HEK293T (cell line): Measurements from ENCODE around the gene GABRG3.

Experiments
- CTCF ChIA-PET: fragments of 350-600 bp; formaldehyde crosslinking; extraction: SDS; loops from one replicate; lab custom pipeline; 2021; ENCODE audit warnings: antibody characterized with exemption, inconsistent platforms; lab: Yijun Ruan, JAX
- POLR2A ChIA-PET: fragments of 350-600 bp; formaldehyde crosslinking; extraction: SDS; loops from one replicate; lab custom pipeline; 2020; ENCODE audit warnings: antibody characterized with exemption, inconsistent platforms; lab: Yijun Ruan, JAX
- DNase-seq: peaks from one replicate; pipeline ENCODE4 v3.0.0; 2012; ENCODE audit warnings: mixed read lengths; ENCODE audit errors: extremely low spot score
- ARNT ChIP-seq: fragments of 450-650 bp; IDR thresholded peaks from 2 replicates; pipeline ENCODE4 v1.6.1; 2017; ENCODE audit warnings: mild to moderate bottlenecking
- BHLHE40 ChIP-seq: fragments of 450-650 bp; IDR thresholded peaks from 2 replicates; pipeline ENCODE4 v1.6.1; 2016; ENCODE audit warnings: mild to moderate bottlenecking, moderate library complexity, borderline replicate concordance
- CTBP1 ChIP-seq: fragments of 450-650 bp; IDR thresholded peaks from 2 replicates; pipeline ENCODE4 v1.6.1; 2016; ENCODE audit warnings: borderline replicate concordance
- ELF4 ChIP-seq: fragments of 450-650 bp; IDR thresholded peaks from 2 replicates; pipeline ENCODE4 v1.6.1; 2017; ENCODE audit warnings: antibody characterized with exemption
- FOXA1 ChIP-seq: fragments of 450-650 bp; IDR thresholded peaks from 2 replicates; pipeline ENCODE4 v1.6.1; 2016; ENCODE audit warnings: mild to moderate bottlenecking
- FOXK2 ChIP-seq: fragments of 450-650 bp; IDR thresholded peaks from 2 replicates; pipeline ENCODE4 v1.6.1; 2016; ENCODE audit warnings: mild to moderate bottlenecking
- FOXM1 ChIP-seq: fragments of 450-650 bp; IDR thresholded peaks from 2 replicates; pipeline ENCODE4 v1.6.1; 2017; ENCODE audit warnings: mild to moderate bottlenecking, borderline replicate concordance
- HDGF ChIP-seq: fragments of 450-650 bp; IDR thresholded peaks from 2 replicates; pipeline ENCODE4 v1.6.1; 2017; ENCODE audit warnings: antibody characterized with exemption, borderline replicate concordance
- L3MBTL2 ChIP-seq: fragments of 450-650 bp; conservative IDR thresholded peaks from 2 replicates; pipeline ENCODE4 v1.6.1; 2016; ENCODE audit warnings: mild to moderate bottlenecking
- LEF1 ChIP-seq: fragments of 450-650 bp; IDR thresholded peaks from 2 replicates; pipeline ENCODE4 v1.6.1; 2017; ENCODE audit warnings: mild to moderate bottlenecking, borderline replicate concordance
- NFRKB ChIP-seq: fragments of 450-650 bp; IDR thresholded peaks from 2 replicates; pipeline ENCODE4 v1.6.1; 2016; ENCODE audit warnings: mild to moderate bottlenecking, moderate library complexity
- PKNOX1 ChIP-seq: fragments of 450-650 bp; IDR thresholded peaks from 2 replicates; pipeline ENCODE4 v1.6.1; 2016
- SP1 ChIP-seq: fragments of 450-650 bp; IDR thresholded peaks from 2 replicates; pipeline ENCODE4 v1.6.1; 2017
- SUZ12 ChIP-seq: fragments of 450-650 bp; IDR thresholded peaks from 2 replicates; pipeline ENCODE4 v1.6.1; 2016; ENCODE audit warnings: mild to moderate bottlenecking
- TARDBP ChIP-seq: fragments of 450-650 bp; IDR thresholded peaks from 2 replicates; pipeline ENCODE4 v1.6.1; 2016
- ZNF384 ChIP-seq: fragments of 450-650 bp; IDR thresholded peaks from 2 replicates; pipeline ENCODE4 v1.6.1; 2016

GABRG3 gene

GRCh38 chr15:27127815-27128570, 157.0 kb downstream of the GABRG3 start:
- TF ChIP-seq CTBP1, result no peak
- TF ChIP-seq NFRKB, result no peak
- no peak for TF ChIP-seq ZNF384
- no peak for TF ChIP-seq SUZ12
- TF ChIP-seq FOXK2, result no peak
- no peak for TF ChIP-seq FOXM1
- TF ChIP-seq HDGF, result no peak
- TF ChIP-seq PKNOX1, result no peak
- TF ChIP-seq FOXA1, result no peak
- no peak for TF ChIP-seq SP1
- no peak for TF ChIP-seq LEF1
- TF ChIP-seq ELF4, result no peak
- no peak for TF ChIP-seq TARDBP
- TF ChIP-seq ARNT, result no peak
- TF ChIP-seq BHLHE40, result no peak
- TF ChIP-seq L3MBTL2, result no peak
- no peak for DNase-seq
- ChIA-PET POLR2A (no interaction called here), CTCF (no interaction called here)

- POLR2A ChIA-PET, result no interaction called here
- CTCF ChIA-PET, result no interaction called here
- no peak for DNase-seq
- TF ChIP-seq FOXK2 (no peak), PKNOX1 (no peak), TARDBP (no peak), CTBP1 (no peak), FOXM1 (no peak), L3MBTL2 (no peak), SUZ12 (no peak), ZNF384 (no peak), ELF4 (no peak), FOXA1 (no peak), LEF1 (no peak), SP1 (no peak), HDGF (no peak), BHLHE40 (no peak), ARNT (no peak), NFRKB (no peak)
These were observed 162.3 kb downstream of the GABRG3 start for GRCh38 chr15:27133249-27133648.

DNA sequence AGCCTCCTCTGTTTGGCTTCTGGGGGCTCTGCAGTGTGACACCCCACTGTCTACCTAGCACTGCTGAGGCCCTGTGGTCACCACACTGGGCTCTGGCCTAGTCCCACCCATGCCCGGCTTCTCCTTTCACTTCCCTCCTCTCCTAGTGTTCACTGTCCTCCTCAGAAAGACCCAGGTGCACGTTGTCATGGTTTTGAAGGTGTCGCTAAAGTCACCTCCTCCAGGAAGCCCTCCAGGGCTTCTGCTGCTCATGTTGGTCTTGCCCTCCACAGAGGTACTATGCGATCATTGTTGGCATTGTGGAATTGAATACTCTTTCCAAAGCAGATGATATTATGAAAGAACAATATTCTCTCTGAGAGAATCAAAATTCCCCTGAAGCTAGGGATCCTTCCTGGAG, 163.5 kb downstream of the GABRG3 start:
- no peak for DNase-seq
- TF ChIP-seq ARNT (no peak), L3MBTL2 (no peak), FOXM1 (no peak), NFRKB (no peak), ZNF384 (no peak), BHLHE40 (no peak), SP1 (no peak), FOXA1 (no peak)
- ChIA-PET CTCF (no interaction called here), POLR2A (no interaction called here)

DNA sequence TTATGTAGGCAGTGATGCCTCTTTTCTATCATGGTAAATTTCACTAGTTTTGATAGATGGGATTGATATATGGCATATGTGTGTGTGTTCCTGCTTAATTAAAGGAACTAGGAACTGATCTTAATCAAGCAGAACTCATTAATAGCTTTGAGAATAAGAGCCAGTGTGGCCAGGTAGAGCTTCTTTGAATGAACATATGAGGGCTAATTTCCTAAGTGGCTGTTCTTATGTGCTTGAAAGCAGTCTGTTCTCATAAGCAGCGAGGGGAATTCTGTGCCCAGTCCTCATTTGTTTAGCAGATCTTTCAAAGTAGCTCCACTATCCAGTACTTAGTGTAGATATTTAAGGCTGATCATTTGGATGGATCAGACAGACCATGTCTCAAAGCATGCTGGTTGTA, 164.2 kb downstream of the GABRG3 start:
- no peak for DNase-seq
- CTCF ChIA-PET, result no interaction called here
- POLR2A ChIA-PET, result no interaction called here
- no peak for TF ChIP-seq CTBP1
- no peak for TF ChIP-seq TARDBP
- TF ChIP-seq L3MBTL2, result no peak
- TF ChIP-seq FOXM1, result no peak
- no peak for TF ChIP-seq BHLHE40
- no peak for TF ChIP-seq NFRKB
- no peak for TF ChIP-seq ZNF384
- TF ChIP-seq SUZ12, result no peak
- no peak for TF ChIP-seq FOXA1
- TF ChIP-seq SP1, result no peak
- TF ChIP-seq PKNOX1, result no peak
- no peak for TF ChIP-seq LEF1
- TF ChIP-seq FOXK2, result no peak
- no peak for TF ChIP-seq ARNT
- no peak for TF ChIP-seq ELF4

DNA sequence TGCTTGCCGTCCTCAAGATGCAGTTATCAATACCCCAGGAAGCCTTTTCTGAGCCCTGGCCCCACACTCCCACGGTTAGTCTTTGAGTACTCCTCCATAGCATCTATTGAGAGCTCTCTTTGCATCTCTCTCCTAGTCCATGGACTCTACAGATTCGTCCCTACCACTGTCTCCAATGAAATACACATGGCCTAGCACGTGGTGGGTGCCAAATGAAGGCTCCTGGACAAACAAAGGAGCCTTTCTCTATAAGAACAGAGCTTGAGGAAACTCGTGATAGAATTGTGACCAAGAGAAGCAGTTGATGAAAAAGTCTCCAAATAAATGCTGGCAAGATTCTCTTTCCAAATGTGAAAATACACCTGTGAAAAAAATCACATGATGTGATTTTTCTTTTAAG, 166.1 kb downstream of the GABRG3 start:
- DNase-seq, result no peak
- CTCF ChIA-PET, result no interaction called here
- TF ChIP-seq L3MBTL2 (no peak), LEF1 (no peak), NFRKB (no peak), TARDBP (no peak)
- POLR2A ChIA-PET, result no interaction called here

GRCh38 chr15:27165590-27165989, 194.6 kb downstream of the GABRG3 start:
- ChIA-PET POLR2A (no interaction called here), CTCF (no interaction called here)
- DNase-seq, result no peak
- TF ChIP-seq LEF1 (no peak), SUZ12 (no peak), TARDBP (no peak), FOXM1 (no peak), FOXK2 (no peak), ZNF384 (no peak), ARNT (no peak), PKNOX1 (no peak), SP1 (no peak), FOXA1 (no peak)
